GM18909 (cell line): ENCODE data around the gene ANOS1.
"Not testable (repeated sequence)": the region's sequence is repeated elsewhere in the genome, so short reads cannot be mapped to it uniquely, and the experiment has no call there.

Experiments
- ATAC-seq: cut with Tn5 transposase; IDR thresholded peaks from one replicate; pipeline ENCODE4 v1.9.1; 2021; ENCODE audit warnings: mild to moderate bottlenecking; ENCODE audit not compliant: unreplicated experiment, poor library complexity

Gene ANOS1

GRCh38 chrX:8636497-8636896, 95.4 kb downstream of the ANOS1 start:
- no peak for ATAC-seq

- ATAC-seq = no peak
Observed at GRCh38 chrX:8635812-8636211, 96.1 kb downstream of the ANOS1 start.

GRCh38 chrX:8632924-8633323, 99.0 kb downstream of the ANOS1 start:
- ATAC-seq = no peak

GRCh38 chrX:8629871-8630270, 102.1 kb downstream of the ANOS1 start:
- ATAC-seq = no peak

GRCh38 chrX:8627796-8628195, 104.1 kb downstream of the ANOS1 start:
- no peak for ATAC-seq

- no peak for ATAC-seq
Observed at GRCh38 chrX:8607326-8607725, 124.6 kb downstream of the ANOS1 start.

GRCh38 chrX:8604131-8604530, 127.8 kb downstream of the ANOS1 start:
- ATAC-seq = no peak

GRCh38 chrX:8591501-8591900, 140.4 kb downstream of the ANOS1 start:
- no peak for ATAC-seq

- no peak for ATAC-seq
Observed at GRCh38 chrX:8586953-8587352, 145.0 kb downstream of the ANOS1 start.

GRCh38 chrX:8579602-8580001, 152.3 kb downstream of the ANOS1 start:
- ATAC-seq = no peak

- ATAC-seq = no peak
Observed at GRCh38 chrX:8576821-8577220, 155.1 kb downstream of the ANOS1 start.

- no peak for ATAC-seq
Observed at GRCh38 chrX:8565729-8566128, 166.2 kb downstream of the ANOS1 start.

- no peak for ATAC-seq
Observed at GRCh38 chrX:8548446-8548845, 183.5 kb downstream of the ANOS1 start.

GRCh38 chrX:8546715-8547114, 185.2 kb downstream of the ANOS1 start:
- no peak for ATAC-seq

GRCh38 chrX:8520791-8521190, 211.1 kb downstream of the ANOS1 start:
- no peak for ATAC-seq

- ATAC-seq = no peak
Observed at GRCh38 chrX:8520178-8520577, 211.8 kb downstream of the ANOS1 start.

- no peak for ATAC-seq
Observed at GRCh38 chrX:8504451-8504850, 227.5 kb downstream of the ANOS1 start.

GRCh38 chrX:8502101-8502500, 229.8 kb downstream of the ANOS1 start:
- not testable (repeated sequence) for ATAC-seq

- no peak for ATAC-seq
Observed at GRCh38 chrX:8500203-8500602, 231.7 kb downstream of the ANOS1 start.

GRCh38 chrX:8495036-8495435, 236.9 kb downstream of the ANOS1 start:
- not testable (repeated sequence) for ATAC-seq

- ATAC-seq = no peak
Observed at GRCh38 chrX:8484360-8484949, 247.5 kb downstream of the ANOS1 start.
